Right forelimb (tissue), 1 donor: ENCODE measurements around the gene TPSG1.
"Not testable (repeated sequence)": the region's sequence is repeated elsewhere in the genome, so short reads cannot be mapped to it uniquely, and the experiment has no call there.

Experiments
- DNase-seq: peaks from one replicate; pipeline ENCODE4 v3.0.0-alpha.2; 2018

TPSG1 gene

DNA sequence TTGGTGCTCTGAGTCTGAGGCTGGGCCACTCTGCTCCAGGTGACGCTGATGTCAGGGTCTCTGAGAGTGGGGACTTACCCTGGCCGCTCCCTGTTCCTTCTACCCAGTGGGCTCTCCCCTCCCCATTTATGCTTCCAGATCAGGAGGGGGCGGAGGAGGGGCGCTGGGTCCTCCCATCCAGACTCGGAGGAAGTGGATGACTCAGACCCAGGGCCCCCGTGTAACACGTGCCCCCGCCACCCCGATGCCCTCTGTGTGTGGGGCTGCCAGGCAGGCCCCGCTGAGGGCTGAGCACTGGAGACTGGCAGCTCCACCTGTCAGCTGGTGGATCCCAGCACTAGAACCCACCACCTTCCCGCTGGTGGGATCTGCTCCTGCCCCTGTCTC, 5.0 kb upstream of the TPSG1 start, which contains the start of gene TPSB2:
Gene TPSB2 (minus strand): TSS at position 101 of the 387 bp plus-strand sequence. CDS start 233 bp downstream, outside the sequence.
- DNase-seq, result not testable (repeated sequence)

DNA sequence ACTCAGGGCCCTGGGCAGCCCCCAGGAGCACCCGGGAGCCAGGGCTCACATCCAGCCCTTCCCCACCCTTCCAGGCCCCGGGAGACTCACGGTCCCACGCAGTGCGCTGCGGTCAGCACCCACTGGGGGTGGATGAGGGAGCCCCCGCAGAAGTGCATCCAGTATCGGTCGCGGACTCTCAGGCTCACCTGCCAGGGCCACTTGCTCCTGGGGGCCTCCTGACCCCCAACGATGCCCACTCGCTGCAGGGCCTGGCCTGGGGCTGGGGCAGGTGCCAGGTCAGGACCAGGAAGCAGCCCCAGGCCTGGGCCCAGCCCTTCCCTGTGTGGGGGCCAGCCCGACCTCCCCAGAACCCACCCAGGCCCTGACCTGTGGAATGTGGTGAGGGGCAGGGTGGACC, 4.4 kb upstream of the TPSG1 start:
- DNase-seq, result not testable (repeated sequence)

GRCh38 chr16:1228227-1228626, 3.2 kb upstream of the TPSG1 start:
- DNase-seq, result not testable (repeated sequence)

DNA sequence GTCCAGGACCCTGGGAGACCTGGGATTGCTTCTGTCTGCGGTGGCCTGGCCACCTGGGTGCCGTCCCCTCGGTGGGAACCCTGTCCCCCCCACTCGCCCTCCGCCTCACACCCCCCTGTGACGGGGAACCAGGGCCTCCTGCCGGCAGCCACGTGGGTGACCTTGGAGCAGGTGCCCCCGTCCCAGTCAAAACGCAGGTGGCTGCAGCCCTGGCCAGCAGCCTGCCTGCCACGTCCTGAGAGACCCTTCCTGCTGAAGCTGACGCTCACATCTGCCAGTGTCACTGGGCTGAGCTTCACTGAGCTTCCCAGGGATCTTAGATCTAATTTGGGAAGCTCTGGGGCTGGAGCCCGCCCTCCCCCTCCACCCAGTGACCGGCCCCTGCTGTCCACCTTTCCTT, 1.6 kb upstream of the TPSG1 start:
- DNase-seq, result not testable (repeated sequence)

- not testable (repeated sequence) for DNase-seq
These were observed 752 bp upstream of the TPSG1 start for GRCh38 chr16:1225728-1226311.

GRCh38 chr16:1224558-1224957, 510 bp downstream of the TPSG1 start:
- DNase-seq, result no peak

- no peak for DNase-seq
These were observed 1.5 kb downstream of the TPSG1 start for GRCh38 chr16:1223355-1224214.

- no peak for DNase-seq
These were observed 2.3 kb downstream of the TPSG1 start for GRCh38 chr16:1222553-1223354.

GRCh38 chr16:1221628-1222552, 3.2 kb downstream of the TPSG1 start:
- DNase-seq, result no peak

- no peak for DNase-seq
These were observed 4.0 kb downstream of the TPSG1 start for GRCh38 chr16:1220841-1221627.

GRCh38 chr16:1220098-1220728, 4.9 kb downstream of the TPSG1 start:
- DNase-seq, result no peak

- DNase-seq, result no peak
These were observed 6.0 kb downstream of the TPSG1 start for GRCh38 chr16:1218930-1219611.

- no peak for DNase-seq
These were observed 6.8 kb downstream of the TPSG1 start for GRCh38 chr16:1218061-1218929.

- no peak for DNase-seq
These were observed 7.5 kb downstream of the TPSG1 start for GRCh38 chr16:1217526-1217925.

DNA sequence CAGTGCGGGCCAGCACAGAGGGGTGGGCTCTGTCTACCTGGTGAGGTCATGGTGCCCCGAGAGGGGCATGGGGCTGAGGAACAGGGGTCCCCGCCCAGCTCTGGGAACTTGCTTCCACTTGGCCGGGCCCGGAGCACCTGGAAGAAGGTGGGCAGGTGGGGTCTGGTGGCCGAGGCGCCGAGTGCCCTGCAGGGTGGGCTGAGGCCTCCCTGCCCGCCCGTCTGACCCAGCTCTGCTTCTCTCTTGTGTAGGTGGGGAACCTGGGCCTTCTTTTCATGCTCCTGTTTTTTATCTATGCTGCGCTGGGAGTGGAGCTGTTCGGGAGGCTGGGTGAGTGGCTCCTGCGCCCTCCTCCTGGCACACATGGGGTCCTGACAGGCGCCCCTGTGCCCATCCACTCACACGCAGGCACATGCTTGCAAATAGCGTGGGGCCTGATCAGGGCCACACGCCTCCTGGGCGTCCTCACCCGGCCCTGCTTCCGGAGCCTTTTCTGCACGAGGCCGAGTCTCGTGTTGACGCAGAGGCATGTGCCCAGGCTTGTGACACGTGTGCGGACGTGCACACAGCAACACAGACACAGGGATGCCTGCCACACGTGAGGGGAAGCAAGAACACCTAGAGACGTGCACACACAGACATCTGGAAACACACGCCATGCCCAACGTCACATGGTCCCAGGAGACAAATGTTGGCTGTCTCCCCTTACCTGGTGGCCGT, 8.2 kb downstream of the TPSG1 start:
- DNase-seq, result no peak

GRCh38 chr16:1216296-1216619, 8.8 kb downstream of the TPSG1 start:
- DNase-seq, result no peak

DNA sequence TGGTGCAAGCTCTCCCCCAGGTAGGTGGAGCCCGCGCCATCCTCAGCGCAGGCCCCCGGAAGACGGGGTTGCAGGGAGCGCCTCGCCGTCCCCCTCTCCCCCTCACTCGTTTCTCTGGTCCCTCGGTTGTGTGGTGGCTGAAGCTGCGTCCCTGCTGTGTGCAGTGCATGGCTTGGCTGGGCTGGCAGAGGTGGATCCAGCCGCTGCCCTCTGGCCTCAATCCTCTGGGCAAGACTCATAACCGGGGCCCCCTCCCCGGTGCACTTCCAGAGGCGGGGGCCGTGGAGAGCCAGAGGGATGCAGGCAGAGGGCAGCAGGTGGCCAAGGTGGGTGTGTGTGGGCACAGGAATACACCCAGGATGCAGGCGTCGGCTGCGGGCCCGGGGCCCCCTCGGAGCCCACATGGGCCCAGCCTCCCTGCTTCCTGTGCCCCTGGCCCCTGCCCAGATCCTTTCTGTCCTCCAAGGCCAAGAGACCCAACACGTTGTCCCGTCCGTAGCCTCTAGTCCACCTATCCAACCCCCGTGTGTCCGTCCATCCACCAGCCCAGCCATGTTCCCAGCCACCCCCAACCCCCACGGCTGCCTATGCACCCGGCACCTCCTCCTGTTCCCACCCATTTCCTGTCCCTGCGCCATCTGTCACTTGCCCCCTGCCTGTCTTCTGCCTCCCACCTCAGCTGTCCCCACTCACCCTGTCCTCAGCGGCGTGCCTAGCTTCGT, 9.3 kb downstream of the TPSG1 start:
- no peak for DNase-seq

- no peak for DNase-seq
These were observed 10.3 kb downstream of the TPSG1 start for GRCh38 chr16:1214719-1215118.
